ENCODE data around the gene TPK1. TPM values are rescaled to one million over a fixed set of nuclear protein-coding genes. Genes with fewer than 3 reads are reported as not detected.

TPK1 gene
- total RNA-seq, 1 donor from 2014 or later: 14.5 TPM

DNA sequence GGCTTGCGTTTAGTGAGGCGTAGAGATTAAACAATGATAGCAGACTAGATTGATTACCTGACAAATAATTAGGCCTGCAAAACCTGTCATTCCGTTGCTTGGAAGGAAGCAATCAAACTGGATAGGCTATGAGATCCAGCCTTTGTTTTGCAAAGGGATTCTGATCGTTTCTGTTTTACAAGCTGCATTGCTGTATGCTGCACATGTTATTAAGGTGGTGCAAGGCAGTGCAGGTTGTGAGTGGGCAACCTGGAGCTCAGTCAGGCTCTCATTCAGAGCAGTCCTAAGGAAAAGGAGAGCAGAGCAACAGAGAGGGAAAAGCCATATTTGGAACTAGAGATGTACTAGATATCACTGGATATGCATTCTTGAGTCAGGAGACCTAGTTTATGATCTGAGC, 425.4 kb downstream of the TPK1 start:
- Histone ChIP-seq H3K4me2 (no peak overlapping the region), H2AFZ (replicated peaks) (no peak overlapping the region), H3K79me2 (ENCODE audit: low read depth) (no peaks in the 10 kb centered on the region), H3K36me3 (no peaks in the 10 kb centered on the region), H3F3A (ENCODE audit: low read depth) (no peaks in the 10 kb centered on the region), H3K4me3 (no peak overlapping the region), H4K20me1 (ENCODE audit: low read depth) (no peaks in the 10 kb centered on the region), H3K27me3 (no peaks in the 10 kb centered on the region), H3K27ac (no peak overlapping the region), H3K9ac (no peak overlapping the region), H3K4me1 (peaks cover 8% of the 10 kb centered on the region), H3K9me3 (ENCODE audit: low read depth) (no peaks in the 10 kb centered on the region)
- H3K4me1 Mint-ChIP-seq: peaks cover 5% of the 10 kb centered on the region
- H3K36me3 Mint-ChIP-seq: no peaks in the 10 kb centered on the region
- no peak for TF ChIP-seq EZH2phosphoT487 (IDR thresholded peaks at IDR 0.05)
- TF ChIP-seq, protein P1, sequence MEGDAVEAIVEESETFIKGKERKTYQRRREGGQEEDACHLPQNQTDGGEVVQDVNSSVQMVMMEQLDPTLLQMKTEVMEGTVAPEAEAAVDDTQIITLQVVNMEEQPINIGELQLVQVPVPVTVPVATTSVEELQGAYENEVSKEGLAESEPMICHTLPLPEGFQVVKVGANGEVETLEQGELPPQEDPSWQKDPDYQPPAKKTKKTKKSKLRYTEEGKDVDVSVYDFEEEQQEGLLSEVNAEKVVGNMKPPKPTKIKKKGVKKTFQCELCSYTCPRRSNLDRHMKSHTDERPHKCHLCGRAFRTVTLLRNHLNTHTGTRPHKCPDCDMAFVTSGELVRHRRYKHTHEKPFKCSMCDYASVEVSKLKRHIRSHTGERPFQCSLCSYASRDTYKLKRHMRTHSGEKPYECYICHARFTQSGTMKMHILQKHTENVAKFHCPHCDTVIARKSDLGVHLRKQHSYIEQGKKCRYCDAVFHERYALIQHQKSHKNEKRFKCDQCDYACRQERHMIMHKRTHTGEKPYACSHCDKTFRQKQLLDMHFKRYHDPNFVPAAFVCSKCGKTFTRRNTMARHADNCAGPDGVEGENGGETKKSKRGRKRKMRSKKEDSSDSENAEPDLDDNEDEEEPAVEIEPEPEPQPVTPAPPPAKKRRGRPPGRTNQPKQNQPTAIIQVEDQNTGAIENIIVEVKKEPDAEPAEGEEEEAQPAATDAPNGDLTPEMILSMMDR (IDR thresholded peaks at IDR 0.05): no peak
- TF ChIP-seq EZH2 (IDR thresholded peaks at IDR 0.05): no peak
- DNase-seq (ENCODE audit: low spot score): no peak
- H3K4me3 Mint-ChIP-seq: no peak overlapping the region
- H3K27me3 Mint-ChIP-seq (ENCODE audit: insufficient read depth, low read depth): no peaks in the 10 kb centered on the region
- no peak overlapping the region for H3K27ac Mint-ChIP-seq
- no peaks in the 10 kb centered on the region for H3K9me3 Mint-ChIP-seq

DNA sequence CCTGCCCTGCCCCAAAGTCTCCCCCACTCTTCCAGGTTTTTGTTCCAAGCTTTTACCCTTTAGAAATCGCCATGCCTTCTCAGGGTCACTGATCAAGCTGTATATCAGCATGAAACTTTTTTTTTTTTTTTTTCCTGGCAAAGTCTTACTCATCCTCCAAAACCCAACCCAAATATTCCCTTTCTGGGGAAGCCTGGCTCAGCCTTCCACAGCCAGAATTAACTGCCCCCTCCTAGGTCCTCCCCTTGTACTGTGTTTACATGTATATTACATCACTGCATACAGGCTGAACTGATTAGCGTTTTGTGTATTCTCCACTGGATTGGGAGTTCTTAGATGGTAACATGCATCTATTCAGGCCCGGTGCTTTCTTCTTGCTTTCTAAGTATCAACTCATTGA, 427.7 kb downstream of the TPK1 start:
- DNase-seq (ENCODE audit: low spot score): no peak
- no peaks in the 10 kb centered on the region for H3K9me3 Mint-ChIP-seq
- H3K4me3 ChIP-seq: no peak overlapping the region
- H3K27ac ChIP-seq: no peak overlapping the region
- H3K4me1 Mint-ChIP-seq: peaks cover 5% of the 10 kb centered on the region
- H3K9me3 ChIP-seq (ENCODE audit: low read depth): no peaks in the 10 kb centered on the region
- no peak overlapping the region for H3K9ac ChIP-seq
- no peaks in the 10 kb centered on the region for H3K79me2 ChIP-seq (ENCODE audit: low read depth)
- peaks cover 8% of the 10 kb centered on the region for H3K4me1 ChIP-seq
- no peaks in the 10 kb centered on the region for H4K20me1 ChIP-seq (ENCODE audit: low read depth)
- no peak overlapping the region for H3K4me2 ChIP-seq
- H3K27me3 ChIP-seq: no peaks in the 10 kb centered on the region
- H3K36me3 ChIP-seq: no peaks in the 10 kb centered on the region
- H3F3A ChIP-seq (ENCODE audit: low read depth): no peaks in the 10 kb centered on the region
- H3K36me3 Mint-ChIP-seq: no peaks in the 10 kb centered on the region
- H3K4me3 Mint-ChIP-seq: no peak overlapping the region
- TF ChIP-seq, protein P1 (IDR thresholded peaks at IDR 0.05): no peak
- TF ChIP-seq EZH2 (IDR thresholded peaks at IDR 0.05) (no peak), EZH2phosphoT487 (IDR thresholded peaks at IDR 0.05) (no peak)
- no peak overlapping the region for H2AFZ ChIP-seq (replicated peaks)
- peaks cover 2% of the 10 kb centered on the region for H3K27me3 Mint-ChIP-seq (ENCODE audit: insufficient read depth, low read depth)
- no peak overlapping the region for H3K27ac Mint-ChIP-seq

DNA sequence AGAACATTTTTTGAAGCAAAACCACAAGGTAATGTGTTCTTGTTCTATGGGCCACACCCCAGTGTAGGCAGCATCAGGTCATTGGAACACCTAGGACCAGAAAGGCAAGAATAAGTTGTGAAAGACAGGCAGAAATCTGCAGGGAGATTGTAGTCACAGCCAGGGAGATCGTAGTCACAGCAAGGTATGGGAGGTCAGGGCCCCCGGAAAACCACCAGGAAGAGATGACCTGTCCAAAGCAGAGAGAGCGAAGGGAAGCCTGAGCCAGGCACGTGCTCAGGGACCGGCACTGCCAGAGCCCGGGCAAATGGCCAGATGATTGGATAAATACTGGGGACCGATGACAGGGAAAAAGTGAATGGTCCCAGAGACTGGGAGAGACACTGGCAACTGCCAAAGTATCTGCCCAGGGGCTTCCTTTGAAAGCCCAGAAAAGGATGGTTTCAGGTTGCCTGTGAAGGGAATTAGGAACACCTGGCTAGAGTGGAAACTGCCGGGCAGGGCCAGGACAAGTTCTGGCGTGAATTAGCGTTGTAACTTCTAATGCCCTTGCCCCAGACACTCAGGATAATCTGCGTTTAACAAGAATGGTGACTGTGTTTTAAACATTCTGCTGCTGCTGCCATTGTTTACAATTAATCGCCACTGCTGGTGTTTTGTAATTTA, 428.5 kb downstream of the TPK1 start:
- H3K79me2 ChIP-seq (ENCODE audit: low read depth): no peaks in the 10 kb centered on the region
- H3K36me3 ChIP-seq: no peaks in the 10 kb centered on the region
- no peak overlapping the region for H2AFZ ChIP-seq (replicated peaks)
- no peaks in the 10 kb centered on the region for H3K9me3 Mint-ChIP-seq
- H3K36me3 Mint-ChIP-seq: no peaks in the 10 kb centered on the region
- no peak for DNase-seq (ENCODE audit: low spot score)
- no peak overlapping the region for H3K27ac ChIP-seq
- peaks cover 5% of the 10 kb centered on the region for H3K4me1 Mint-ChIP-seq
- no peaks in the 10 kb centered on the region for H3K9me3 ChIP-seq (ENCODE audit: low read depth)
- H3K27me3 Mint-ChIP-seq (ENCODE audit: insufficient read depth, low read depth): peaks cover 6% of the 10 kb centered on the region
- no peak overlapping the region for H3K4me2 ChIP-seq
- H4K20me1 ChIP-seq (ENCODE audit: low read depth): no peaks in the 10 kb centered on the region
- no peak overlapping the region for H3K4me3 Mint-ChIP-seq
- no peaks in the 10 kb centered on the region for H3F3A ChIP-seq (ENCODE audit: low read depth)
- H3K9ac ChIP-seq: no peak overlapping the region
- no peaks in the 10 kb centered on the region for H3K27me3 ChIP-seq
- no peak overlapping the region for H3K4me3 ChIP-seq
- H3K27ac Mint-ChIP-seq: no peak overlapping the region
- peaks cover 8% of the 10 kb centered on the region for H3K4me1 ChIP-seq
- no peak for TF ChIP-seq EZH2phosphoT487 (IDR thresholded peaks at IDR 0.05)

DNA sequence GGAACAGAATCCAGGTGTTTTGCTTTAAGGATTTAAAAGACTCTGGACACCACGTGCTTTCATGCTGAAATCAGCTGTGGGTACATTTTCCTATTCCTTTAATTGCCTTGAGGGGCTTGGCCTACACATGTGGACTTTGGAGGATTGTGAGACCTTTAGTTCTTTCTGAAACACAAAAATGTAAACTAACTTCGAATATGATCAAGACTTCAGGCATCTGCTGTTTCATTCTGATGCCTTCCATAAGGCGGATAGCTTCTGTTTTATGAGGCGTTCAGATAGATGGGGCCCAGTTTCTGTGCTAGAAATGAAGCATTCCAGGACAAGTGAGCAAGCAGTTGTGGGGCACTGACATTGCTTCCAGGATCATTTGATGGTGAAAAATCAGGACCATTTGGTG, 430.9 kb downstream of the TPK1 start:
- no peak for DNase-seq (ENCODE audit: low spot score)
- Mint-ChIP-seq H3K4me1 (peaks cover 5% of the 10 kb centered on the region), H3K27ac (no peak overlapping the region), H3K9me3 (no peaks in the 10 kb centered on the region), H3K27me3 (ENCODE audit: insufficient read depth, low read depth) (peaks cover 7% of the 10 kb centered on the region), H3K36me3 (no peaks in the 10 kb centered on the region), H3K4me3 (no peak overlapping the region)
- H2AFZ ChIP-seq (replicated peaks): no peak overlapping the region
- H3F3A ChIP-seq (ENCODE audit: low read depth): no peaks in the 10 kb centered on the region
- H3K27me3 ChIP-seq: no peaks in the 10 kb centered on the region
- TF ChIP-seq EZH2phosphoT487 (IDR thresholded peaks at IDR 0.05) (no peak), EZH2 (IDR thresholded peaks at IDR 0.05) (no peak)
- TF ChIP-seq, protein P1 (IDR thresholded peaks at IDR 0.05): no peak
- no peak overlapping the region for H3K9ac ChIP-seq
- H3K36me3 ChIP-seq: no peaks in the 10 kb centered on the region
- no peak overlapping the region for H3K4me2 ChIP-seq
- H3K79me2 ChIP-seq (ENCODE audit: low read depth): no peaks in the 10 kb centered on the region
- no peaks in the 10 kb centered on the region for H4K20me1 ChIP-seq (ENCODE audit: low read depth)
- peaks cover 8% of the 10 kb centered on the region for H3K4me1 ChIP-seq
- no peak overlapping the region for H3K27ac ChIP-seq
- no peak overlapping the region for H3K4me3 ChIP-seq
- no peaks in the 10 kb centered on the region for H3K9me3 ChIP-seq (ENCODE audit: low read depth)

All from neural progenitor cell (in vitro differentiated cells).